ENCODE data around the gene GUCD1.

- TF ChIP-seq CTCF (IDR thresholded peaks at IDR 0.05) (no peak), POLR2A (IDR thresholded peaks at IDR 0.05) (no peak)
Measured at GRCh38 chr22:24535348-24535747, 19.6 kb downstream of the GUCD1 start.

Measured in lower leg skin (tissue), 3 donors.